Measurements from ENCODE around the gene ANXA10.
"Not testable (repeated sequence)": the region's sequence is repeated elsewhere in the genome, so short reads cannot be mapped to it uniquely, and the experiment has no call there.

ANXA10 gene, protein sequence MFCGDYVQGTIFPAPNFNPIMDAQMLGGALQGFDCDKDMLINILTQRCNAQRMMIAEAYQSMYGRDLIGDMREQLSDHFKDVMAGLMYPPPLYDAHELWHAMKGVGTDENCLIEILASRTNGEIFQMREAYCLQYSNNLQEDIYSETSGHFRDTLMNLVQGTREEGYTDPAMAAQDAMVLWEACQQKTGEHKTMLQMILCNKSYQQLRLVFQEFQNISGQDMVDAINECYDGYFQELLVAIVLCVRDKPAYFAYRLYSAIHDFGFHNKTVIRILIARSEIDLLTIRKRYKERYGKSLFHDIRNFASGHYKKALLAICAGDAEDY

DNA sequence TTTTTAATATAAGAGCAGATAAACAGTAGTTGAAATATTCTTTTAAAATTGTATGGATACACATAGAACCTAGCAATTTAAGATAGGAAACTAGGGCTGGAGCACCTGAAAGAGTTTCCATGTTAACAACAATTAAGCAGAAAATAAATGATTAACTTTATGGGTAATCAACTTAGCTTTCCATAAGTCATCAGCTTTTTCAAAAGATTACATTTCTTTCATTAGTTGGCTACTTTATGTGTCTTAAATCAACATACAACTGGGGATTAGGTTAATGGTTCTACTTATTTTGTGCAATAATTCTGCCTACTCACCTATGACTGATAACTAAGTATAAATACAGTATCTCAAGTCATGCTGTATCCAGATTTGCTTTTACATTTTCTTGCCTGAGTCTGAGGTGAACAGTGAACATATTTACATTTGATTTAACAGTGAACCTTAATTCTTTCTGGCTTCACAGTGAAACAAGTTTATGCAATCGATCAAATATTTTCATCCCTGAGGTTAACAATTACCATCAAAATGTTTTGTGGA, at the start of gene ANXA10:
Gene ANXA10, plus strand, starts transcription at position 362 of the 537 bp plus-strand sequence. Its CDS starts 164 bp downstream, at position 526.
- no peak for FAIRE-seq

DNA sequence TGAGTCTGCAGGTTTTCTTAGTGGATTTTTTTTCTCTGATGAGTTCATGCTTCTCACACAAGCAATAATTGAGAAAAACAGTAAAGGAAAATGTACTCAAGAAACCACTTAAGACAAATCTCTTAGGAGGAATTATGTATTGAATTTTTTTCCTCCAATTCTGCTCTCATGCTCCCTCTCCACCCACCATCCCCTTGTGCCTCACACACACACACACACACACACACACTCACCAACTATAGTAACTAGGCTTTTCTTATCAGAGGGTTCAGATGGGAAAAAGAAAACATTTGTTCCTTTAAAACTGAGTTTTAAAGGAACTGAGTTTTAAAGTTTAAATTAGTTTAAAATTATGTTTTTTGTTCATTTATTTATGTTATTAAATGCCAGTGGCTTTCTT, 47.0 kb upstream of the ANXA10 start:
- no peak for FAIRE-seq

DNA sequence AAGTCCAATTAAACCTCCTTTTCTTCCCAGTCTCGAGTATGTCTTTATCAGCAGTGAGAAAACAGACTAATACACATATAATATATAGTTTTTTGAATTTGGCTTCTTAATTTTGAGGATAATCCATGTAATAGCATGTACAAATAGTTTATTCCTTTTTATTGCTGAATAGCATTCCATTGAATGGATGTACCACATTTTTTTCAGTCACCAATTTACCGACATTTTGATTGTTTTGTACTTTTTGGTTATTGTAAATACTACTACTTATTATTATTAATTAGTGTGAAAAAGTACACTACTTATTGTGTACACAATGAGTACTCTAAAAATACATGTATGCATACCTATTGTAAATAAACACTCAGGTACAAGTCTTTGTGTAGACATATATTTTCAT, 42.3 kb upstream of the ANXA10 start:
- no peak for FAIRE-seq

DNA sequence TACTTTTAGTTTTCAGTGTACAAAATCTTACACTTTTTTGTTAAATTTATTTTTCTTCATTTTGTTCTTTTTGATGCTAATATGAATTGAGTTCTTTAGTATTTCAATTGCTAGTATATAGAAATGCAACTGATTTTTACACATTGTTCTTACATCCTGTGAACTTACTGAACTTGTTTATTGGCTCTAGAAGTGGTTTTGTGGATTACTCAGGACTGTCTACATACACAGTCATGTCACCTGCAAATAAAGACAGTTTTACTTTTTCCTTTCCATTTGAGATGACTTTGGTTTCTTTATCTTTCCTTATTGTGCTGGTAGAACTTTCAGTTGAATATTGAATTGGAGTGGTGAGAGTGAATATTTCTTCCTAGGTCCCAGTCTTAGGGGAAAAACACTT, 40.8 kb upstream of the ANXA10 start:
- FAIRE-seq, result no peak

DNA sequence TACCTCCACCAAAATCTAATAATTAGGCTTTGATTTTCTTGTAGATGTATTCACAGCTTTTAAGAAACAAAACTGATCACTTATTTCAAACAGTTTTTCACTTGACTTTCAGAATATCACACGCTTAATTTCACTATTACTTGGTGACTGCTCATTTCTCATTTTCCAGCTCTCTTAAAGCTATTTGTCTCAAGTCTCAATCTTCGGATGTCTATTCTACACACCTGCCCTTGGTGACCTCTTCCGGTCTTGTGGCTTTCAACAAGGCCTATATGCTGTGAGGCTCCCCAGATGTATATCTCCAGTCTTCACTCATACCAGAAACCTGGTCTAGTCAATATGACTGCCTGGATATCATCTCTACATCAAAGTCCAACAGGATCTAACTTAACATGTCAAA, 34.9 kb upstream of the ANXA10 start:
- FAIRE-seq, result no peak

DNA sequence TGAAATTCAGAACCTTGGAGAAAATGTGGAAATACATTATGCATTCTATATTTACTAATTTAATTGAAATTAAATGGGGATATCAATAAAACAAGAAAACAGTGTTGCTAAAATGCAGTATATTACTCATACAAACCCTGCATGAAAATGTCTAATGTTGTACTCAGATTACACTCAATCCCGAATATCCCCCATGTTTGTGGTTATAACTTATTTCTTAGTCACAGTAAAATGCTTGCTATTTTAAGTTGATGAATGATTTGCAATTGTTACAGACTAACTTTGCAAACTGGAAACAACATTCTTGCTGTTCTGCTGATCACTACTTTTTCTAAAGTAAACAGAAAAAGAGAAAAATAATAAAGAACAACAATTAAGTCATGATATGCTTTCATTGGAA, 33.1 kb upstream of the ANXA10 start:
- FAIRE-seq, result no peak

DNA sequence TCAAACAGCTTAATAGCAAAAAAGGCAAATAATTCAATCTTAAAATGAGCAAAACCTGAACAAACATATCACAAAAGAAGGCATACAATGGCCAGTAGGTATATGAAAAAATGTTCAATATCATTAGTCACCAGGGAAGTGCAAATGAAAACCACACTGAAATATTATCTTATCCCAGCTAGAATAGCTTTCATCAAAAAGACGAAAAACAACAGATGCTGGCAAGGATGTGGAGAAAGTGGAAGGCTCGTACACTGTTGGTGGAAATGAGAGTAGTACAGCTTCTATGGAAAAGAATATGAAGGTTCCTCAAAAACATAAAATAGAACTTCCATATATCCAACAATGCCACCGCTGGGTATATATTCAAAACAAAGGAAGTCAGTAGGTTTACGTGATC, 29.3 kb upstream of the ANXA10 start:
- no peak for FAIRE-seq

DNA sequence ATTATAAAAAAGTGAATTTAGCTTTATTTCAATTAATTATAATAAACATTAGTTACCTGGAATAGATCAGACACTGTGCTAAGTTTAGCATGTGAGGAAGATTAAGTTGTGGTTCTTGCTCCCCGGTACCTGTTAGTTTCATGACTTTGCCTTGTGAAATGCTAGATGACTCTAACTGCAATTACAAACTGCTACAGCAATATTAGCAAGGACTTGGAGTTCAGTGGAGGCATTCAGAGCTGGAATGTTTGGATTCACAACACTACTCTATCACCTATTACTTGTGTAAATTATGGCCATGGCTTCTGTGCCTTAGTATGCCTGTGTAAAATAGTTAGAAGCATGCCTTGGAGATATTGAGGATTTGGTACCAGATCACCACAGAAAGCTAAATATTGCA, 21.4 kb upstream of the ANXA10 start:
- no peak for FAIRE-seq

DNA sequence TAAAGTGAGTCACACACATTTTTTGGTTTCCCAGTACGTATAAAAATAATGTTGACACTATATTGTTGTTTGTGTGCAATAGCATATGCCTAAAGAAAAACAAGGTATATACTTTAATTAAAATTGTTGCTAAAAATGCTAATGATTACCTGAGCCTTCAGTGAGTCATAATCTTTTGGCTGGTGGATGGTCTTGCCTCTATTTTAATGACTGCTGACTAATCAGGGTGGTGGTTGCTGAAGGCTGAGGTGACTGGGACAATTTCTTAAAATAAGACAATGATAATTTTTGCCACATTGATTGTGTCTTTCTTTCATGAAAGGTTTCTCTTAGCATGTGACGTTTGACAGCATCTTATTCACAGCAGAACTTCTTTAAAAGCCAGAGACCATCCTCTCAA, 21.0 kb upstream of the ANXA10 start:
- no peak for FAIRE-seq

DNA sequence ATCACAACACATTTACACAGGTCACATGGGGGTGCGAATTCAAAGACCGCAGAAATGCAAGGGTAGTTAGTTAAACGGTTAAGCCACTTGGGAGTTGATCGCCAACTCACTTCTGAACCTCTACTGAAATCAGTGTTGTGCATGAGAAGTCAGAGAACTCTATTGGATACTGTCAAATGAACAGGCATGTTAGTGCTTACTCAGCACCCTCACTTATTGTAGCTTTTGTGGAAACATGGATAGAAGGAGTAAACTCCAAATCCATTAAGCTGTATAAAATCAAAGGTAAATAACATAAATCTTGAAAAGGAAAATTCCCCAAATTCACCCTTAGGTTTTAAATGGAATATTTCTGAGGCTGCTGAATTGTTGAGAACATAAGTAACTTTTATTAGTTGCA, 17.5 kb upstream of the ANXA10 start:
- no peak for FAIRE-seq

DNA sequence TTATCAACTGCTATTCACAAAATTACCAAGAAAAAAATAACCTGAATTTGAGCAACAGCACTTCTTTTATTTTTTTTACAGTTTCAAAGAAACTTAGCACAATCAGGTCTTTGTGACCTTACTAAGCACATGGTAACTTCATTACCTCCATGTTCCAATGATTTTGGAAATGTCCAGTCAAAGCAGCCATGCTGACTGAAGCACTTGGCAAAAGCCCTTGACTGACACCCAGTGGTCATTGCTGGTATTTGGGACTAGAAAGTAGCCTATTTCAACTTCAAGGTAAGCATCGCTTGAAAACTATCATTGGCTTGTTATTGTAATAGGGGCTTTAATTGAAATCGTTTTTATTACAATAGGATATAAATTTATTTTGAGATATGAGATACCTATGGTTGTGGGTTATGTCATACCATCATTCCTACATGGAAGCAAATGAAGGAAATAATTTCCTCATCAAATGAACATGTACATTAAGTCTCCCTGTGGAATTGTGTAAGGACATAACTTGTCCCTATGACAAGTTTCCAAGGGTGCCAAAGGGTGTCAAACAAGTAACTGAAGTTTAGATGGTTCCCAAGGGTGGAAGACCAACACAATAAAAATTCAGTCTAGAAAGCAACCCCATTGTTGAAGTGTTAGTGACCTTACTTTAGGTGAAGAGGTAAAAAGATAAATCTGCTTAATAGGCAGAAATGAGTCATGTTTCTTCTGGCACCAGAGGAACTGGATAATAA, 15.2 kb upstream of the ANXA10 start:
- peak; percentile 91 for FAIRE-seq

DNA sequence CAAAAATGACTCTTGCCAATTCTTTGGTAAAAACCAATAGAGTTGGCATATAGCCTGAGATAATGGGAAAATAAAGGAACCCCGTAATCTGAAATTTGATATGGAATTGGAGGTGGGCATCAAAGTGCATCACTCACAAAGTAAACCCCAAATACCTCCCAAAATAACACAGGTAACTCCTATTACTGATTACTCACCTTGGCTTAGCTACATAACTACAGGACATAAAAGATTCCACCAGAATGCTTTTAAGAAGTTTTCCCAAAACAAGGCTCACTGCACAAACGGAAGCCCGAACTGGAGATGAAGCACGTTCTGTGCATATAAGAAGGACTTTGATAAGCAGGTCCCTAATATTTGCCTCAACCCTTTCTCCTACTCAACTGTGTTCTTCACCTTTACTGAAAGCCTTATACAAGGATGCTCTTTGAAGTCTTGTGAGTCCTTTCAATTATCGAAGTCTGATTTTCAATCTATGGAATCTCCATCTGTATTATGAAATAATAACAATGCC, 14.6 kb upstream of the ANXA10 start:
- FAIRE-seq, result no peak

DNA sequence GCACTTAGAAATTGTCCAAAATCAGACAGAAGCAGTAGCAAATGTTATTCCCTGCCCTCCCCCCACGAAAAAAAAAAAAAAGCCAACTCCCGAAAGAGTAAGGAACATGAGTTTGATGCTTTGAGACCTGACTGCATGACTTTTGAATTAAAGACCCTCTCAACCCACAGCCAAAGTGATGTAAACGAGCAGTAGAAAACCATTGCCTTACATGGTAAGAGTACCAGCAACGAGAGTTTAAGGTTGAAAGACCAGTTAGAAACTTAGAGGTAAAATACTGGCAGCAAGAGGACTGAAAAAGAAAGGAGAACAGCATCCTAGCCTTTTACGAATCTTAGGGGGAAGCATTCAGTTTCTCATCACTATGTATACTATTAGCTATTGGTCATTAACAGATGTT, 10.0 kb upstream of the ANXA10 start:
- FAIRE-seq, result no peak

DNA sequence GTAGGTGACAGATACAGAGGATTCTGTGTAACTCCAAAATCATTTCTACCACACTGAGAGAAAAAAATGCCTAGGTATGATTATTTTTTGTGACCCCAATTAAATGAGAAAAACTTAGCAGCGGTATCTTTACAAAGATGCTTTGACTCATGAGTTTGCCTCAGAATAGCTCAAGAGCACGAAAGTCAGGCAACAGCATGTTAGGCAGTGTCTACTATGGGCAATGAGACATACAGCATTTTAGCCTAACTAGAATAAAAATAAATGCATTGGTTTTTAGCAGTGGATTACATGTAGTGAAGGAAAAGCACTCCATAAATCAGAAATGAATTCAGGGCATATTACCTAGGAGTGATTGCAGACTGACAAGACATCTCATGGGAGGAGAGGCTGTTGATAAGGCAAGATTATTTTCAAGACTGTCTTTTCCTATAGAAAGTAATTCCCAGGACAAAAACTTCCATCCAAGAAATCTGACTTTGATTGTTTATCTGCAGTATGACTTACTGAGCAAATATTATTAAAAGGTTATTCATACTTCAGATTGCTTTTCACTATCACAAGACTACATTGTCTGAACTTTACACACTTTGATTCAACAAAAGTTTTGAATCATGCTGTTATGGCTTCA, 3.6 kb downstream of the ANXA10 start:
- FAIRE-seq, result no peak

DNA sequence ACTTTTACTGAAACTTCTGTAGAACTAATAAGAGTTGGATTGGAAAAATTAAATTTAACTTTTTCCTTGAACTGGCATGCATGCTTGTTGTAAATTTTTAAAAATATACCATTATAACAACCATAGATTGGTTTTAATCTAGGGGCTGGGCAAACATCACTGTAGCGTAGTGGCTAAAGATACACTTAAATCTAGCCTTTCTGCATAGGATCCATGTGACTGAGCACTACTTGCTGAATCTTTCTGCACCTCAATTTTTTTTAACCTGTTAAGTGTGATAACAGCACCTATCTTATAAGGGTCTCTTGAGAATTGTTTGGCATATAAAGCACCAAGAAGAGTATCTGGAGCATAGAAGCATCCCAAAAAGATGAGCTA, 4.1 kb downstream of the ANXA10 start:
- no peak for FAIRE-seq

DNA sequence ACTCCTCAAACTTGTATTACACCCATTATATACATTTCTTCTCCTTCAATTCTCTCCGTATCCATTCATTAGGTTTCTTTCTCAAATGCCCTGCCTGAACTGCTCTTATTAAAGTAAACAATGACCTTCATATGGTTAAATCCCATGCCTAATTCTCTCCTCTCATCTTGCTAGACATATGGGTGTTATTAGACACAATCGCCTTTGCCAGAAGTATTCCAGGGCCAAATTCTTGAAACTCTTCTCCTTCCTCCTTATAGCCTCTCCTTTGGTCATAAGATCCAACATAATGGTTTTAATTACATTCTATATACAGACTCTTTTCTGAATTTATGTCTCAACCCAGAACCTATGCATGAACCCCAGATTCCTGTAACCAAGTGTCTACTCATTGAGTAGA, 4.8 kb downstream of the ANXA10 start:
- FAIRE-seq, result no peak

DNA sequence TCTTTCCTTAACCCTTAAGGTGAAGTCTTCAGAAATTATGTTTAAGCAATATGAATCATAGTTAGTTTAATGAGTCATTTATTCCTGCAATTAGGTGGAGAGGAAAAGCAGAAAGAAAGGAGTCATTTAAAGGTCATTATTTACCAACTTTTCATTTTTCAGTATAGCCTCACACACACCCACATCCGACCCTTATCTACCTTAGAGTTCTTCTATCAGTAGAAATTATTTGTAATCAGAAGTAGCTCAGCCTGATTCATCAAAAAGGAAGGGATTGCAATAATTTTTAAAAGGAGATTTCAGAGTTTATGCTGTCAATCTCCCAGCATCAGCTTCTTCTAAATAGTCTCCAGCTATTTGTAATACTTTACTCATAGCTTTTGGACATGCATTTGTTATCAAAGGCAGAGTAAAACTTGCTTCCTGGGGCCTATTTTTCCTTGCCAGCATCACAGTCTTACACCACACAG, 5.9 kb downstream of the ANXA10 start:
- FAIRE-seq, result no peak

DNA sequence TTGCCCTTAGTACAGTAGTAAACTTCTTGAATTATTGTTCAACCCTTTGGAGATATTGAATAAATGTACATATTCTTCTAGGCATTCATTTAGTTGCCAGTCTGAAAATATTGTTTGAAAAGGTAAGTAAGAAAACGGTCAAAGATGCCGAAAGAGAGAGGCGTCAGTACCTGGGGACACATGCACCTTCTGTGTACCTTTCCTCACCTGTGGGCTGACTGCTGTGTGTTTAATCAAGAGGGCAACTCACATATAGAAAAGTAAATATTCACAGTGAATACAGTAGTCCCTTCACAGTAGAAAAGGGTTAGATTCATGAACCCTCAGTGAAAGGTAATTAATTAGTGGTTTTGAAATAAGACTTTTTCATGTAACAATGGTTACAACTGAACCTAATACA, 6.9 kb downstream of the ANXA10 start:
- FAIRE-seq, result no peak

DNA sequence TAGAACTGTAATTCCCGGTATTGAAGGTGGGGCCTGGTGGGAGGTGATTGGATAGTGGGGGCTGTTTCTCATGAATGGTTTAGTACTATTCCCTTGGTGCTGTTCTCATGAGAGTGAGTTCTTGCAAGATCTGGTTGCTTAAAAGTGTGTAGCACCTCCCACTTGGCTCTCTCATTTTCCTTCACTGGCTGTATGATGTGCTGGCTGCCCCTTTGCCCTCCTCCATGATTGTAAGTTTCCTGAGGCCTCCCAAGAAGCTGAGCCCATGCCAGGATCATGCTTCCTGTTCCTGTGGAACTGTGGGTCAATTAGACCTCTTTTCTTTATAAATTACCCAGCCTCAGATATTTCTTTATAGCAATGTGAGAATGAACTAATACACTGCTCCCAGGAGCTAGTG, 8.7 kb downstream of the ANXA10 start:
- FAIRE-seq, result no peak

DNA sequence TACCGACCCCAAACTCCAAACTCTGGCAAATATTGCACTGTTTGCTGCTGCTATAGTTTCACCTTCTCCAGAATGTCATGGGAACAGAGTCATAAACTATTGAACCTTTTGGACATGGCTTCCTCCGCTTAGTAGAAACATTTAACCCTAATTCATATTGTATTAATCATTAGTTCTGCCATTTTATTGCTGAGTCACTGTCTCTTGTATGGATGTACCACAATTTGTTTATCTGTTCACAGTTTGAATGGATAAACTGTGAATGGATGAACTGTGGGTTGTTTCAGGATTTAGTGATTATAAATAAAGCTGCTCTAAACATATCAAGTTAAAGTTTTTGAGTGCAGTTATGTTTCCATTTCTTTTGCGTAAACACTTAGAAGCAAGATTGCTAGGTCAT, 10.1 kb downstream of the ANXA10 start:
- no peak for FAIRE-seq

DNA sequence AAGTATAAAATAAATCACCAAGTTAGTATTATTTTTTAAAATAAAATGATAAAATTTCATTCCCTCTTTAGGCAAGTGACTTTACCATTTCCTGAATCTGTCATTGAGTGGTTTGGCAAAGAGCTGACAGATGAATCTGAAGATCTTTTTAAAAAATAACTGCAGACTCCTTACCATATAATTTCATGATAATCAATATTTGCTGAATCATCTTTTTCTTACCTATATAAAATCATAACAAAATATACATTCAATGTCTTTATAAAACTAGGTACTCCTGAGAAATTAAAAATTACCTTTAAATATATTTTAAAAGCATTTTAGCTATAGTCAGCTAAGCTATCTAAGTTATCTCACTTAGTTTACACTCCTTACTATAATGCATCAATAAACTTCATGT, 17.2 kb downstream of the ANXA10 start:
- no peak for FAIRE-seq

DNA sequence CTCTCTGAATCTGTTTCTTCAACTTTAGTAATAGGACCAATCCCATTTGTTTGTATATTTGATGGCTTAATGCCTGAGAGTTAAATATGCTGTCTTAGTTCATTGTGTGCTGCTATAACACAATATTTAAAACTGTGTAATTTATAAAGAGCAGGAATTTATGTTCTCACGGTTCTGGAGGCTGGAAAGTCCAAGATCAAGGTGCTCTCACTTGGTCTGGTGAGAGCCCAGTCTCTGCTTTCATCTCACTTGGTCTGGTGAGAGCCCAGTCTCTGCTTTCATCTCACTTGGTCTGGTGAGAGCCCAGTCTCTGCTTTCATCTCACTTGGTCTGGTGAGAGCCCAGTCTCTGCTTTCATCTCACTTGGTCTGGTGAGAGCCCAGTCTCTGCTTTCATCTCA, 20.7 kb downstream of the ANXA10 start:
- FAIRE-seq, result not testable (repeated sequence)

DNA sequence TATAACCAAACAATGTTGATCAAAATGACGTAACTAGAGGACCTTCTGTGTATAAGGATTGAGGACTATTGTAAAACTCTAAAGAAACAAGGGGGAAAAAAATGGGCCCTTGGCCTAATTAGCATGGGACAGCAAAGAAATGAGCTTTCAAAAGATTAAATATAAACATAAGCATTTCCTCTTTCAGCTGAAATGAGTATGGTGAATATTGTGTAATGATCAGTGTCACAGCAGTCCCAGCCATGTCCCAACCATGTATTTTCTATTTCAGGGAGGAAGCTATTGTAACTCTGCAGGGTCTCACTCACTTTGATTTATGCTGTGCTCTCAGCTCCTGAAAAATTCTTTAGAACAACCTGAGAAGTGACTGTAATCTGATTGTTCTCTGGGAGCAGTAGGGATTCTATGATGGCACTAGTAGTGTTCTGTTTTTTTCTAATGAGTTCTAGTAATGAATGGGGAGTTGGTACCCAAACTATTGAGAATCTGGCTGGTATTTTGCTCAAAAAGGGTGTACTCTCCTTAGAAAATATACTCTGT, 25.8 kb downstream of the ANXA10 start:
- FAIRE-seq, result no peak
